SK-N-SH (cell line): ENCODE measurements around the gene ARHGDIA. TPM values are rescaled to one million over a fixed set of nuclear protein-coding genes. Genes with fewer than 3 reads are reported as not detected.

Source experiments
- CTCF ChIA-PET: fragments of 300-600, 350-600 bp; formaldehyde crosslinking; extraction: SDS; loops from one replicate; lab custom pipeline; 2021; lab: Yijun Ruan, JAX
- POLR2A ChIA-PET: fragments of 350-600 bp; sonication (Branson Sonifier 250); formaldehyde crosslinking; extraction: SDS; loops from one replicate; lab custom pipeline; 2020; ENCODE audit warnings: antibody characterized with exemption, inconsistent platforms; lab: Yijun Ruan, JAX
- DNase-seq: peaks from one replicate; pipeline ENCODE4 v3.0.0; 2012
- H2AFZ ChIP-seq: fragments of 200-600 bp; sonication (generic); 2 replicates; pipeline ENCODE4 v1.8.1; 2016; ENCODE audit warnings: antibody characterized with exemption, mild to moderate bottlenecking, low read depth
- H3F3A ChIP-seq: fragments of 200-600 bp; sonication (generic); replicated peaks from 2 replicates; pipeline ENCODE3; 2016; ENCODE audit warnings: antibody characterized with exemption, mild to moderate bottlenecking; ENCODE audit not compliant: insufficient read depth
- H3K27ac ChIP-seq, 2 experiments: fragments of 200-500 bp in 1 of 2; fragments of 200-600 bp in 1 of 2; sonication (Bioruptor generic) in 1 of 2; sonication (generic), shearing (Covaris generic) in 1 of 2; 2 replicates each; pipeline versions ENCODE4 v1.5.1 to v1.6.1; 2014 to 2016; ENCODE audit warnings: low read depth in 2 of 2, inconsistent platforms in 1 of 2, low read length in 1 of 2, mild to moderate bottlenecking in 1 of 2, mixed read lengths in 1 of 2
- H3K27me3 ChIP-seq: fragments of 200-600 bp; sonication (generic), shearing (Covaris generic); 2 replicates; pipeline ENCODE4 v1.6.1; 2016; ENCODE audit warnings: mixed run types; ENCODE audit not compliant: insufficient read depth
- H3K36me3 ChIP-seq, 2 experiments: fragments of 200-500 bp in 1 of 2; fragments of 200-600 bp in 1 of 2; sonication (Bioruptor generic) in 1 of 2; sonication (generic) in 1 of 2; replicated peaks in 1 of 2; 2 replicates each; pipeline versions ENCODE3 to v1.5.1; 2014 to 2016; ENCODE audit warnings: low read length in 1 of 2, mild to moderate bottlenecking in 1 of 2; ENCODE audit not compliant: insufficient read depth in 2 of 2, control insufficient read depth in 1 of 2
- H3K4me1 ChIP-seq, 2 experiments: fragments of 200-500 bp in 1 of 2; fragments of 200-600 bp in 1 of 2; sonication (Bioruptor generic) in 1 of 2; sonication (generic), shearing (Covaris generic) in 1 of 2; 2 replicates each; pipeline versions ENCODE4 v1.5.1 to v1.6.1; 2014 to 2016; ENCODE audit warnings: low read depth in 1 of 2, low read length in 1 of 2, mixed run types in 1 of 2; ENCODE audit not compliant: insufficient read depth in 2 of 2, control insufficient read depth in 1 of 2
- H3K4me2 ChIP-seq: fragments of 200-600 bp; sonication (generic), shearing (Covaris generic); 2 replicates; pipeline ENCODE4 v1.6.1; 2017; ENCODE audit warnings: mixed run types
- H3K4me3 ChIP-seq, 2 experiments: fragments of 200-500 bp in 1 of 2; fragments of 200-600 bp in 1 of 2; sonication (Bioruptor generic) in 1 of 2; sonication (generic), shearing (Covaris generic) in 1 of 2; 2 replicates each; pipeline versions ENCODE4 v1.5.1 to v1.8.1; 2014 to 2016; ENCODE audit warnings: low read depth in 2 of 2, inconsistent platforms in 1 of 2, low read length in 1 of 2, mild to moderate bottlenecking in 1 of 2, mixed read lengths in 1 of 2, moderate library complexity in 1 of 2
- H3K79me2 ChIP-seq: fragments of 200-600 bp; sonication (generic); 2 replicates; pipeline ENCODE4 v1.8.1; 2017; ENCODE audit warnings: mild to moderate bottlenecking; ENCODE audit not compliant: insufficient read depth
- H3K9ac ChIP-seq: fragments of 200-600 bp; sonication (generic); 2 replicates; pipeline ENCODE4 v1.6.1; 2017; ENCODE audit warnings: mixed run types
- H3K9me2 ChIP-seq: fragments of 200-600 bp; sonication (generic); 2 replicates; pipeline ENCODE4 v1.6.1; 2017; ENCODE audit warnings: mixed run types
- H3K9me3 ChIP-seq: fragments of 200-600 bp; sonication (generic); 2 replicates; pipeline ENCODE4 v1.6.1; 2017; ENCODE audit warnings: mixed run types, mild to moderate bottlenecking, moderate library complexity
- H4K20me1 ChIP-seq: fragments of 200-600 bp; sonication (generic); 2 replicates; pipeline ENCODE4 v1.6.1; 2017; ENCODE audit warnings: mild to moderate bottlenecking, mixed run types; ENCODE audit not compliant: insufficient read depth
- CHD2 ChIP-seq: fragments of 150-350 bp; IDR thresholded peaks from 2 replicates; pipeline ENCODE4 v1.6.1; 2018; ENCODE audit warnings: low read length; ENCODE audit not compliant: partially characterized antibody
- ELF1 ChIP-seq: IDR thresholded peaks from 2 replicates; pipeline ENCODE4 v1.4.0; 2012
- EP300 ChIP-seq, 2 experiments: IDR thresholded peaks; 2 replicates each; pipeline versions ENCODE4 v1.4.0 to v1.6.1; 2012; ENCODE audit warnings: borderline replicate concordance in 1 of 2, low read depth in 1 of 2, low read length in 1 of 2
- FOSL2 ChIP-seq: IDR thresholded peaks from 2 replicates; pipeline ENCODE4 v1.4.0; 2012; ENCODE audit warnings: low read depth, mild to moderate bottlenecking, moderate library complexity, borderline replicate concordance
- GABPA ChIP-seq: IDR thresholded peaks from 2 replicates; pipeline ENCODE4 v1.4.0; 2012; ENCODE audit warnings: low read depth, mild to moderate bottlenecking
- GATA2 ChIP-seq: sonication (generic); formaldehyde crosslinking; IDR thresholded peaks from 2 replicates; pipeline ENCODE4 v1.5.0; 2020; ENCODE audit warnings: mild to moderate bottlenecking, missing genetic modification reagents
- NRF1 ChIP-seq: IDR thresholded peaks from 2 replicates; pipeline ENCODE4 v1.6.1; 2012; ENCODE audit warnings: low read depth, mild to moderate bottlenecking, low read length
- PBX3 ChIP-seq: IDR thresholded peaks from 2 replicates; pipeline ENCODE4; 2012
- RXRA ChIP-seq: IDR thresholded peaks from 2 replicates; pipeline ENCODE4 v1.4.0; 2012; ENCODE audit warnings: low read depth, mild to moderate bottlenecking, borderline replicate concordance
- TAF1 ChIP-seq: IDR thresholded peaks from 2 replicates; pipeline ENCODE4 v1.6.1; 2012; ENCODE audit warnings: low read depth, mild to moderate bottlenecking, low read length, moderate library complexity, borderline replicate concordance
- TCF12 ChIP-seq: IDR thresholded peaks from 2 replicates; pipeline ENCODE4 v1.4.0; 2012
- TEAD4 ChIP-seq: IDR thresholded peaks from 2 replicates; pipeline ENCODE4 v1.4.0; 2012; ENCODE audit warnings: mild to moderate bottlenecking, borderline replicate concordance; ENCODE audit not compliant: insufficient read depth
- YY1 ChIP-seq: IDR thresholded peaks from 2 replicates; pipeline ENCODE4 v1.4.0; 2012; ENCODE audit warnings: low read depth, mild to moderate bottlenecking
- WGBS: methylation state at CpG from one replicate; pipeline ENCODE4 v1.1.6; 2017; ENCODE audit warnings: low lambda C conversion rate; 5-methylcytosine and 5-hydroxymethylcytosine counted together
- polyA plus RNA-seq, 3 experiments: library from polyadenylated mRNA; depleted of rRNA; stranded (reverse); fragments of >200 nt; gene quantifications; 2 replicates each; pipeline ENCODE4 v1.2.3, GENCODE V29; 2012

The ARHGDIA gene
- polyA plus RNA-seq, 1 of the 3 experiments (the other 2 are of a cell fraction), result 385 TPM

GRCh38 chr17:81885454-81885853 lies 14.3 kb upstream of the ARHGDIA start:
- Histone ChIP-seq H3K79me2 (peaks cover 58% of the 10 kb centered on the region), H4K20me1 (peaks cover 23% of the 10 kb centered on the region; the same call in 1 of the 2 replicates), H3F3A (peaks cover 31% of the 10 kb centered on the region), H3K27ac (peak overlapping the region in 1 of 2 experiments; percentile 16; a peak in 1 of 4 replicates), H2AFZ (no peak overlapping the region), H3K27me3 (no peaks in the 10 kb centered on the region), H3K9ac (no peak overlapping the region), H3K9me2 (no peaks in the 10 kb centered on the region), H3K4me2 (no peak overlapping the region), H3K4me1 (peaks cover 11 to 14% of the 10 kb centered on the region in 2 experiments), H3K36me3 (peaks cover 61 to 70% of the 10 kb centered on the region in 2 experiments), H3K9me3 (no peaks in the 10 kb centered on the region), H3K4me3 (no peak overlapping the region)
- TF ChIP-seq PBX3 (no peak), GABPA (no peak), CHD2 (no peak), ELF1 (no peak), GATA2 (CRISPR knock-in tag) (no peak), EP300 (IDR thresholded peaks at IDR 0.05; ENCODE audit: borderline replicate concordance in 1 of 2, low read depth in 1 of 2, low read length in 1 of 2) (no peak)
- 92% methylated on average over 10 of the region's 10 CpGs for WGBS
- ChIA-PET POLR2A (interaction anchor here (1.5 kb wide), 1 partner anchor 20 kb away, joined by 5 read pairs; no protein-coding TSS in a partner anchor), CTCF (interaction anchor here (1.3 to 5.7 kb wide), 2 partner anchors 14 to 145 kb away, joined by 3 to 54 read pairs; partner anchors contain the start of gene ARHGDIA)
- DNase-seq, result peak; percentile 23

- H3K79me2 ChIP-seq, result peaks cover 53% of the 10 kb centered on the region
- no peaks in the 10 kb centered on the region for H3K27me3 ChIP-seq
These were observed 13.8 kb upstream of the ARHGDIA start for GRCh38 chr17:81884968-81885367.

More at GRCh38 chr17:81884968-81885367, 13.8 kb upstream of the ARHGDIA start:
- H3K4me3 ChIP-seq, result no peak overlapping the region
- H3K27ac ChIP-seq, result no peak overlapping the region
- ChIA-PET CTCF (interaction anchor here (1.3 to 5.7 kb wide), 3 partner anchors 14 to 146 kb away, joined by 3 to 54 read pairs (median 4); partner anchors contain the start of gene ARHGDIA), POLR2A (interaction anchor here (0.6 to 1.5 kb wide), 3 partner anchors 12 to 19 kb away, joined by 3 to 5 read pairs (median 5); no protein-coding TSS in a partner anchor)
- H2AFZ ChIP-seq, result no peak overlapping the region
- peaks cover 23% of the 10 kb centered on the region; the same call in 1 of the 2 replicates for H4K20me1 ChIP-seq
- no peaks in the 10 kb centered on the region for H3K9me3 ChIP-seq
- peaks cover 57 to 68% of the 10 kb centered on the region in 2 experiments for H3K36me3 ChIP-seq
- peak; percentile 23 for DNase-seq
- no peak overlapping the region for H3K9ac ChIP-seq
- TF ChIP-seq TAF1 (no peak), FOSL2 (no peak), TCF12 (no peak), TEAD4 (no peak), NRF1 (no peak), YY1 (no peak), RXRA (no peak), PBX3 (no peak)
- no peaks in the 10 kb centered on the region for H3K9me2 ChIP-seq
- WGBS, result 96% methylated on average over 5 of the region's 5 CpGs
- H3F3A ChIP-seq, result peaks cover 35% of the 10 kb centered on the region
- no peak overlapping the region for H3K4me2 ChIP-seq
- H3K4me1 ChIP-seq, result peaks cover 6 to 9% of the 10 kb centered on the region in 2 experiments
